IMR-90 (cell line): ENCODE results near the gene CUX1. TPM values are rescaled to one million over a fixed set of nuclear protein-coding genes. Genes with fewer than 3 reads are reported as not detected.

Source experiments
- ATAC-seq: fragments of 200-7000 bp; cut with Tn5 transposase; 2 replicates; pipeline ENCODE4 v1.9.1; 2020; ENCODE audit warnings: low read depth, mild to moderate bottlenecking, moderate library complexity
- BruUV-seq: library from RNA; stranded (reverse); fragments of 400-500 nt; replicated peaks from 2 replicates; lab custom pipeline; 2021; lab: Mats Ljungman, UMichigan
- CTCF ChIA-PET: fragments of 300-600 bp; formaldehyde crosslinking; extraction: SDS; loops from one replicate; lab custom pipeline; 2021; ENCODE audit warnings: antibody characterized with exemption; lab: Yijun Ruan, JAX
- POLR2A ChIA-PET: fragments of 300-600 bp; sonication (Branson Sonifier 250); formaldehyde crosslinking; loops from one replicate; lab custom pipeline; 2022; ENCODE audit warnings: antibody characterized with exemption; ENCODE audit not compliant: unreplicated experiment; lab: Charles Lee
- DNase-seq: peaks from one replicate; pipeline ENCODE4 v3.0.0; 2013
- H2AFZ ChIP-seq: replicated peaks from 2 replicates; pipeline ENCODE3; 2013; ENCODE audit warnings: low read length, mild to moderate bottlenecking; ENCODE audit not compliant: poor library complexity
- H2AK5ac ChIP-seq: 2 replicates; pipeline ENCODE4 v1.6.1; 2013; ENCODE audit warnings: low read depth, low read length, inconsistent platforms
- H2AK9ac ChIP-seq: replicated peaks from 2 replicates; pipeline ENCODE3; 2013; ENCODE audit warnings: mild to moderate bottlenecking, low read depth, low read length, moderate library complexity; ENCODE audit not compliant: poor library complexity
- H2BK120ac ChIP-seq: 2 replicates; pipeline ENCODE4 v1.6.1; 2013; ENCODE audit warnings: low read depth, low read length, inconsistent platforms
- H2BK15ac ChIP-seq: 3 replicates; pipeline ENCODE4 v1.6.1; 2013; ENCODE audit warnings: low read depth, low read length, inconsistent platforms
- H2BK20ac ChIP-seq: 2 replicates; pipeline ENCODE4 v1.6.1; 2013; ENCODE audit warnings: low read depth, mild to moderate bottlenecking, inconsistent platforms, low read length, moderate library complexity
- H2BK5ac ChIP-seq: 2 replicates; pipeline ENCODE4 v1.6.1; 2013; ENCODE audit warnings: mild to moderate bottlenecking, low read depth, low read length, inconsistent platforms; ENCODE audit not compliant: poor library complexity, severe bottlenecking
- H3K14ac ChIP-seq: replicated peaks from 2 replicates; pipeline ENCODE4 v1.6.1; 2013; ENCODE audit warnings: low read depth, low read length, inconsistent platforms
- H3K18ac ChIP-seq: 2 replicates; pipeline ENCODE4 v1.6.1; 2013; ENCODE audit warnings: low read depth, low read length, control low read depth
- H3K23ac ChIP-seq: 2 replicates; pipeline ENCODE4 v1.6.1; 2013; ENCODE audit warnings: low read depth, low read length, inconsistent platforms
- H3K27ac ChIP-seq: 2 replicates; pipeline ENCODE4 v1.5.1; 2013; ENCODE audit warnings: mild to moderate bottlenecking, control low read depth, low read length; ENCODE audit not compliant: insufficient read depth
- H3K27me3 ChIP-seq: 2 replicates; pipeline ENCODE4 v1.6.1; 2013; ENCODE audit warnings: low read length; ENCODE audit not compliant: control insufficient read depth, insufficient read depth
- H3K36me3 ChIP-seq: 2 replicates; pipeline ENCODE4 v1.6.1; 2013; ENCODE audit warnings: low read length, mixed read lengths; ENCODE audit not compliant: control insufficient read depth, insufficient read depth
- H3K4ac ChIP-seq: 2 replicates; pipeline ENCODE4 v1.6.1; 2013; ENCODE audit warnings: low read depth, low read length, inconsistent platforms
- H3K4me1 ChIP-seq: 2 replicates; pipeline ENCODE4 v1.6.1; 2013; ENCODE audit warnings: low read length, mixed read lengths; ENCODE audit not compliant: control insufficient read depth, insufficient read depth
- H3K4me2 ChIP-seq: 2 replicates; pipeline ENCODE4 v1.6.1; 2013; ENCODE audit warnings: low read depth, mild to moderate bottlenecking, control low read depth, low read length, moderate library complexity
- H3K4me3 ChIP-seq: 2 replicates; pipeline ENCODE4 v1.5.1; 2013; ENCODE audit warnings: low read depth, mild to moderate bottlenecking, control low read depth, low read length, moderate library complexity; ENCODE audit not compliant: insufficient read depth
- H3K56ac ChIP-seq: 2 replicates; pipeline ENCODE4 v1.6.1; 2013; ENCODE audit warnings: low read length, inconsistent platforms; ENCODE audit not compliant: insufficient read depth; ENCODE audit errors: extremely low read depth
- H3K79me1 ChIP-seq, 2 experiments: 2 replicates each; pipeline ENCODE4 v1.6.1; 2013; ENCODE audit warnings: low read length in 2 of 2, inconsistent platforms in 1 of 2, low read depth in 1 of 2
- H3K9ac ChIP-seq: 2 replicates; pipeline ENCODE4 v1.6.1; 2013; ENCODE audit warnings: low read depth, low read length, control low read depth
- H3K9me1 ChIP-seq: 2 replicates; pipeline ENCODE4 v1.6.1; 2013; ENCODE audit warnings: low read length, inconsistent platforms; ENCODE audit not compliant: insufficient read depth
- H3K9me3 ChIP-seq: 2 replicates; pipeline ENCODE4 v1.6.1; 2013; ENCODE audit warnings: low read length; ENCODE audit not compliant: control insufficient read depth, insufficient read depth
- H4K20me1 ChIP-seq: 2 replicates; pipeline ENCODE4 v1.6.1; 2013; ENCODE audit warnings: low read length, inconsistent platforms; ENCODE audit not compliant: insufficient read depth
- H4K5ac ChIP-seq: 2 replicates; pipeline ENCODE4 v1.6.1; 2013; ENCODE audit warnings: mild to moderate bottlenecking, low read depth, low read length, control low read depth
- H4K8ac ChIP-seq, 2 experiments: 2 replicates each; pipeline ENCODE4 v1.6.1; 2013; ENCODE audit warnings: low read depth in 2 of 2, low read length in 2 of 2, control low read depth in 1 of 2, inconsistent platforms in 1 of 2
- H4K91ac ChIP-seq: 2 replicates; pipeline ENCODE4 v1.6.1; 2013; ENCODE audit warnings: low read depth, low read length, inconsistent platforms; ENCODE audit not compliant: insufficient read depth
- BHLHE40 ChIP-seq: fragments of 150-350 bp; IDR thresholded peaks from 2 replicates; pipeline ENCODE4 v1.6.1; 2016; ENCODE audit warnings: mild to moderate bottlenecking, low read depth, low read length
- CHD1 ChIP-seq: IDR thresholded peaks from 2 replicates; pipeline ENCODE4 v1.6.1; 2012; ENCODE audit warnings: low read depth, low read length, improper control_type of control experiment
- CTCF ChIP-seq: conservative IDR thresholded peaks from 2 replicates; pipeline ENCODE4 v1.5.1; 2012; ENCODE audit warnings: mild to moderate bottlenecking, low read depth, low read length, improper control_type of control experiment
- ELK1 ChIP-seq: fragments of 150-350 bp; IDR thresholded peaks from 2 replicates; pipeline ENCODE4 v1.6.1; 2016; ENCODE audit warnings: low read depth, mild to moderate bottlenecking, low read length, moderate library complexity, borderline replicate concordance
- FOS ChIP-seq: fragments of 150-350 bp; IDR thresholded peaks from 2 replicates; pipeline ENCODE4 v1.6.1; 2016; ENCODE audit warnings: low read depth, low read length
- MAFK ChIP-seq: IDR thresholded peaks from 2 replicates; pipeline ENCODE4 v1.6.1; 2012; ENCODE audit warnings: low read depth, low read length, improper control_type of control experiment
- MXI1 ChIP-seq: IDR thresholded peaks from 2 replicates; pipeline ENCODE4 v1.6.1; 2012; ENCODE audit warnings: low read depth, mild to moderate bottlenecking, low read length, moderate library complexity, borderline replicate concordance
- NFE2L2 ChIP-seq: fragments of 150-350 bp; IDR thresholded peaks from 2 replicates; pipeline ENCODE4 v1.6.1; 2016; ENCODE audit warnings: low read depth, mild to moderate bottlenecking, low read length
- POLR2A ChIP-seq: IDR thresholded peaks from 2 replicates; pipeline ENCODE4 v1.6.1; 2012; ENCODE audit warnings: mild to moderate bottlenecking, low read depth, low read length
- RFX5 ChIP-seq: IDR thresholded peaks from 2 replicates; pipeline ENCODE4 v1.8.0; 2012; ENCODE audit warnings: low read depth, mild to moderate bottlenecking, low read length, moderate library complexity
- SMC3 ChIP-seq: fragments of 150-350 bp; IDR thresholded peaks from 2 replicates; pipeline ENCODE4 v1.6.1; 2016; ENCODE audit warnings: low read depth, mild to moderate bottlenecking, antibody characterized with exemption, low read length, moderate library complexity
- WGBS, 2 experiments: methylation state at CpG; one replicate each; pipeline versions ENCODE4 v1.1.5 to v1.1.7; 2013; ENCODE audit warnings: missing lambda C conversion rate in 2 of 2; ENCODE audit not compliant: insufficient read length in 1 of 2; ENCODE audit errors: extremely low coverage in 2 of 2; 5-methylcytosine and 5-hydroxymethylcytosine counted together
- dilution Hi-C: fragments of 300-500 bp; cut with HindIII; formaldehyde crosslinking; loops from one replicate; pipeline ENCODE4 v1.14.3; 2018; ENCODE audit warnings: low sequenced_read_pairs; ENCODE audit not compliant: unreplicated experiment
- in situ Hi-C: fragments of 300-500 bp; cut with MboI; formaldehyde crosslinking; loops from 3 replicates; pipeline ENCODE4 v1.14.3; 2019; ENCODE audit warnings: low sequenced_read_pairs, inconsistent platforms, mixed read lengths
- intact Hi-C: fragments of 100-400 bp; cut with micrococcal nuclease; formaldehyde crosslinking; loops from 2 replicates; pipeline ENCODE4 v1.10.0; 2022
- polyA plus RNA-seq, 3 experiments: library from polyadenylated mRNA; depleted of rRNA; stranded (reverse); fragments of >200 nt; gene quantifications; 2 replicates each; pipeline ENCODE4 v1.2.3, GENCODE V29; 2012; ENCODE audit warnings: low replicate concordance in 1 of 3
- total RNA-seq: library from RNA; depleted of rRNA; stranded (reverse); fragments of >200 nt; gene quantifications from 2 replicates; pipeline ENCODE4 v1.2.3, GENCODE V29; 2012

Gene CUX1
- total and polyA plus RNA-seq, 2 of the 4 experiments (the other 2 are of a cell fraction) = 19.7 to 46.4 TPM

GRCh38 chr7:101927802-101928201 is 110.4 kb downstream of the CUX1 start:
- peaks cover 2% of the 10 kb centered on the region; the same call in 1 of the 2 replicates for H3K36me3 ChIP-seq
- H2AK5ac ChIP-seq = no peak overlapping the region
- CTCF ChIA-PET = interaction anchor here (0.7 kb wide), 1 partner anchor 186 kb away, joined by 5 read pairs; no protein-coding TSS in a partner anchor
- H2BK15ac ChIP-seq = no peak overlapping the region
- WGBS, 2 experiments = 70% methylated on average over 6 of the region's 16 CpGs; no CpG with 5 or more reads in 1 of the 2 experiments
- H2BK120ac ChIP-seq = no peak overlapping the region
- no peak overlapping the region for H3K23ac ChIP-seq
- no peak overlapping the region for H2AK9ac ChIP-seq
- in situ Hi-C loops = no loop called here
- no peak for TF ChIP-seq FOS
- TF ChIP-seq ELK1 = no peak
- no peak for TF ChIP-seq RFX5
- TF ChIP-seq CTCF = no peak
- TF ChIP-seq MXI1 = no peak
- no peak for TF ChIP-seq POLR2A
- TF ChIP-seq CHD1 = no peak
- no peak for TF ChIP-seq NFE2L2
- no peak for TF ChIP-seq MAFK
- TF ChIP-seq SMC3 = no peak
- no peak for TF ChIP-seq BHLHE40
- H2AFZ ChIP-seq = no peak overlapping the region
- no peaks in the 10 kb centered on the region for H3K27me3 ChIP-seq
- no peak overlapping the region for H3K18ac ChIP-seq
- H4K20me1 ChIP-seq = peaks cover 12% of the 10 kb centered on the region
- H3K4me3 ChIP-seq = no peak overlapping the region
- BruUV-seq = no TSS peak
- H3K9me1 ChIP-seq = peaks cover 19% of the 10 kb centered on the region
- no peak for ATAC-seq
- H3K9me3 ChIP-seq = peaks cover 2% of the 10 kb centered on the region; the same call in 1 of the 2 replicates
- peaks cover 14% of the 10 kb centered on the region for H3K4me1 ChIP-seq
- H3K9ac ChIP-seq = no peak overlapping the region
- H3K14ac ChIP-seq = no peak overlapping the region
- no peak overlapping the region for H2BK5ac ChIP-seq
- no peak overlapping the region for H3K4ac ChIP-seq
- no peak overlapping the region for H3K27ac ChIP-seq
- H2BK20ac ChIP-seq = no peak overlapping the region
- POLR2A ChIA-PET = no interaction called here
- H3K56ac ChIP-seq = no peak overlapping the region
- no peak for DNase-seq
- H4K91ac ChIP-seq = no peak overlapping the region
- no peak overlapping the region for H3K4me2 ChIP-seq
- dilution Hi-C loops = no loop called here
- H4K8ac ChIP-seq = no peak overlapping the region
- peaks cover 47 to 69% of the 10 kb centered on the region in 2 experiments for H3K79me1 ChIP-seq
- intact Hi-C loops = loop anchor here (10.0 kb wide), 1 partner anchor 117 kb away; no protein-coding TSS in a partner anchor
- H4K5ac ChIP-seq = no peak overlapping the region
